Endothelial cell (in vitro differentiated cells): ENCODE results near the gene POU2F2. TPM values are rescaled to one million over a fixed set of nuclear protein-coding genes. Genes with fewer than 3 reads are reported as not detected.
"Not testable (repeated sequence)": the region's sequence is repeated elsewhere in the genome, so short reads cannot be mapped to it uniquely, and the experiment has no call there.

Experiments used
- DNase-seq: peaks from one replicate; pipeline ENCODE4 v3.0.0; 2021; ENCODE audit warnings: low spot score
- H3K27ac Mint-ChIP-seq: one replicate; pipeline ENCODE4 v1.8.0; 2021; ENCODE audit warnings: mixed read lengths, inconsistent platforms; ENCODE audit not compliant: unreplicated experiment
- H3K27me3 Mint-ChIP-seq: one replicate; pipeline ENCODE4 v1.8.0; 2021; ENCODE audit warnings: mild to moderate bottlenecking, moderate library complexity, mixed read lengths, inconsistent platforms; ENCODE audit not compliant: unreplicated experiment
- H3K36me3 Mint-ChIP-seq: one replicate; pipeline ENCODE4 v1.8.0; 2021; ENCODE audit warnings: mild to moderate bottlenecking, low read depth, mixed read lengths, inconsistent platforms; ENCODE audit not compliant: unreplicated experiment
- H3K4me1 Mint-ChIP-seq: one replicate; pipeline ENCODE4 v1.8.0; 2021; ENCODE audit warnings: mild to moderate bottlenecking, mixed read lengths, inconsistent platforms; ENCODE audit not compliant: unreplicated experiment
- H3K4me3 Mint-ChIP-seq: one replicate; pipeline ENCODE4 v1.8.0; 2021; ENCODE audit warnings: mild to moderate bottlenecking, mixed read lengths, inconsistent platforms; ENCODE audit not compliant: unreplicated experiment
- H3K9me3 Mint-ChIP-seq: one replicate; pipeline ENCODE4 v1.8.0; 2021; ENCODE audit warnings: mixed read lengths, inconsistent platforms; ENCODE audit not compliant: unreplicated experiment
- total RNA-seq: library from RNA; stranded (reverse); fragmentation: NEBNext Ultra II Directional; extraction: Animal tissue kit (Norgen Biotek cat#: 25700); gene quantifications from one replicate; pipeline ENCODE4 v1.2.1, GENCODE V29; 2021; ENCODE audit not compliant: unreplicated experiment
- TF ChIP-seq, protein P1 (sequence below): fragments of 200-600 bp; sonication (generic); IDR thresholded peaks from one replicate; pipeline ENCODE4 v1.5.0; 2021; ENCODE audit warnings: antibody characterized with exemption; ENCODE audit not compliant: unreplicated experiment

POU2F2 gene
- total RNA-seq, 1 donor from 2014 or later = 5.7 TPM

DNA sequence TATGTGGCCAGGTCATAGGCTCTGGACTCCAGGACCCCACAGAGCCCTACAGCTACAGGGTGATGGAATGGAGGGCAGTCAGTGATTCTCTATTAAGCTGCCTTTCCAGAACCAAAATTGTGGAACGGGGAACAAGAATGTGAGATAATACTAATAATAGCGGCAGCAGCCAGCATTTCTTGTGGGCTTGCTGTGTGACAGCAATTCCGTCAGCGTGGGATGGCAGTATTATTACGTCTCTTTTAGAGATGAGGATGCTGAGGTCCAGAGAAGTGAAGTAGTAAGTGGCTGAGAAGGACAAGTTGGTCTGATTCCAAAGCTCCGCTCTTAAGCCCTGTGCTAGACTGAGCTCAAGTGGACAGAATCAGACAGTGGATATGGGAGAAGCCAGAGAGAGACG is 86.7 kb downstream of the POU2F2 start:
- no peak overlapping the region for H3K27ac Mint-ChIP-seq
- no peaks in the 10 kb centered on the region for H3K9me3 Mint-ChIP-seq
- H3K27me3 Mint-ChIP-seq = peaks cover 5% of the 10 kb centered on the region
- H3K36me3 Mint-ChIP-seq = no peaks in the 10 kb centered on the region
- TF ChIP-seq, protein P1, sequence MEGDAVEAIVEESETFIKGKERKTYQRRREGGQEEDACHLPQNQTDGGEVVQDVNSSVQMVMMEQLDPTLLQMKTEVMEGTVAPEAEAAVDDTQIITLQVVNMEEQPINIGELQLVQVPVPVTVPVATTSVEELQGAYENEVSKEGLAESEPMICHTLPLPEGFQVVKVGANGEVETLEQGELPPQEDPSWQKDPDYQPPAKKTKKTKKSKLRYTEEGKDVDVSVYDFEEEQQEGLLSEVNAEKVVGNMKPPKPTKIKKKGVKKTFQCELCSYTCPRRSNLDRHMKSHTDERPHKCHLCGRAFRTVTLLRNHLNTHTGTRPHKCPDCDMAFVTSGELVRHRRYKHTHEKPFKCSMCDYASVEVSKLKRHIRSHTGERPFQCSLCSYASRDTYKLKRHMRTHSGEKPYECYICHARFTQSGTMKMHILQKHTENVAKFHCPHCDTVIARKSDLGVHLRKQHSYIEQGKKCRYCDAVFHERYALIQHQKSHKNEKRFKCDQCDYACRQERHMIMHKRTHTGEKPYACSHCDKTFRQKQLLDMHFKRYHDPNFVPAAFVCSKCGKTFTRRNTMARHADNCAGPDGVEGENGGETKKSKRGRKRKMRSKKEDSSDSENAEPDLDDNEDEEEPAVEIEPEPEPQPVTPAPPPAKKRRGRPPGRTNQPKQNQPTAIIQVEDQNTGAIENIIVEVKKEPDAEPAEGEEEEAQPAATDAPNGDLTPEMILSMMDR = no peak
- H3K4me1 Mint-ChIP-seq = no peaks in the 10 kb centered on the region
- no peak for DNase-seq
- no peak overlapping the region for H3K4me3 Mint-ChIP-seq

DNA sequence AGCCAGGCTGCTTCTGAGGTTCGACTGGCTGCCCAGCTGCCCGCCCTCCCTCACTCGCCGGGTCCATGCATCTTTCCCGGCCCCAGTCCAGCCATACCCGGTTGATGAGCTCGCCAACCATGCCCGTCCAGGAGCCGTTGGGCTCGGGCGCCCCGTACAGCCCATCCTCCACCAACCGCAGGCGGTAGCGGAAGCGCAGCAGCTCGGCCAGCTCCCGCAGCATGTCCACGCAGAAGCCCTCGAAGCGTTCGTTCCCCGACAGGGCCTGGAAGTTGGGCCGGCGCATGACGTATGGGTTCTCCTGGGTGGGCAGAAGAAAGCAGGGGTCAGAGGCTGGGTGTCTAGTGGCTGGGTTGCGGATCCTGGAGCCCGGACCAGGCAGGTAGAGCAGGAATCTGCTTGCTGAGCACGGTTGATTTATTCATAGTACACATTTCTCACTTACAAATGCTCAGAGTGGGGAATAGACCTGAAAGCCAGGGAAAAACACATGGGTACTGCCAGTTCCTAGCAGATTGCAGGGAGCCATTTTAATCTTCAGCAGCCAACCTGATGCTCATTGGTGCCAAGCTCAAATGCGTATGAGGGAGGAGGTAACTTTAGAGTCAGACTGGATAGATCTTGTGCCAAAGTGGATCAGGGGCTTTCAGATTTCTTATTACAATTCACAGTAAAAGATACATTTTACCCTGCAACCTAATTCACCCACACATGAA is 89.6 kb downstream of the POU2F2 start:
- TF ChIP-seq, protein P1 = no peak
- no peak for DNase-seq
- H3K4me1 Mint-ChIP-seq = no peaks in the 10 kb centered on the region

DNA sequence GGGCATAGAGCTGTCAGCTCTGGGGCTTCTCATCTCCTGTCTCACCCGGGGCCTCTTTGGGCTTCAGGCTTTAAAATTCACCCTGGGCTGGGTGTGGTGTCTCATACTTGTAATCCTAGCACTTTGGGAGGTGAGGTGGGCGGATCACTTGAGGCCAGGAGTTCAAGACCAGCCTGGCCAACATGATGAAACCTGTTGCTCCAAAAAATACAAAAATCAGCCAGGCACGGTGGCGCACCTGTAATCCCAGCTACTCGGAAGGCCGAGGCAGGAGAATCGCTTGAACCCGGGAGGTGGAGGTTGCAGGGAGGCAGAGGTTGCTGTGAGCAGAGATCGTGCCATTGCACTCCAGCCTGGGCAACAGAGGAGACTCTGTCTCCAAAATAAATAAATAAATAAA is 91.8 kb downstream of the POU2F2 start:
- not testable (repeated sequence) for H3K4me1 Mint-ChIP-seq

More for the DNA sequence above, 89.6 kb downstream of the POU2F2 start:
- no peak overlapping the region for H3K4me3 Mint-ChIP-seq
- peaks cover 5% of the 10 kb centered on the region for H3K27me3 Mint-ChIP-seq
- peaks cover 5% of the 10 kb centered on the region for H3K36me3 Mint-ChIP-seq
- H3K9me3 Mint-ChIP-seq = no peaks in the 10 kb centered on the region
- H3K27ac Mint-ChIP-seq = peak overlapping the region; percentile 36

DNA sequence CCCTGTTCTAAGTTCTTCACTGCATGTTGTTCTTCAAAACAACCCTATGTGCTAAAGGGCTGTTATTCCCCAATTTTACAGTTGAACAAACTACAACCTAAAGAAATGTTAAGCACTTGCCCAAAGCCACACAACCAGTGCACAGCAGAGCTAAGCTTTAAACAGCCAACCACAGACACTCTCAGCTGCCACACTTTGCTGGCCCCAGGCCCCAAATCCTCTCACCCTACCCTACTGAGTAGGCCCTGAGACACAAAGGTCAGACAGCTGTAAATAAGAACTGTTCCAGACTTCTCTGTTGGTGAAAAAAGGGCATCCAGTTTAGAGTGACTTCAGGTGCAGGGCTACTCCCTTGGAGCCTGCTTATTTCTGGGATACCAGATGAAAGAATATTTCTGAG is 92.2 kb downstream of the POU2F2 start:
- H3K4me1 Mint-ChIP-seq = no peaks in the 10 kb centered on the region
- H3K36me3 Mint-ChIP-seq = peaks cover 5% of the 10 kb centered on the region
- TF ChIP-seq, protein P1 = no peak

More for the DNA sequence above, 91.8 kb downstream of the POU2F2 start:
- not testable (repeated sequence) for DNase-seq, H3K9me3 Mint-ChIP-seq, H3K27ac Mint-ChIP-seq, H3K36me3 Mint-ChIP-seq, H3K27me3 Mint-ChIP-seq, H3K4me3 Mint-ChIP-seq

DNA sequence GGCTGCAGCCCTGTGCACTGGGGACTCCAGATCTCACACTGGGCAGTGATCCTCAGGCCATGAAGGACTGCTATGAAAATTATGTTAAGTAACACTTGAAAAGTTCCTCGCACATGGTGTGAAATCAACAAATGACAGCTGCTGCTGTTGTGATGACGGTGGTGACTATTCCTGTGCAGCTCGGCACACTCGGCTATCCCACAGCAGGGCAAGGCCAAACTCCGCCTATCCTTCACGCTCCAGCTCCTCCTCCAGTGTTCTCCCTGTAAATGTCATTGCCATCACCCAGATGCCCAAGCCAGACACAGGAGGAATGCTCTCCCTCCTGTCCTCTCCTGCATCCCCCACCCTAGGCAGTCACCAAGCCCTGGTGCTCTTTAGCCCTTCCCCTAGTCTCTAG is 93.6 kb downstream of the POU2F2 start:
- no peak for DNase-seq
- H3K4me3 Mint-ChIP-seq = peak overlapping the region; percentile 21
- TF ChIP-seq, protein P1 = no peak
- no peaks in the 10 kb centered on the region for H3K4me1 Mint-ChIP-seq
- no peaks in the 10 kb centered on the region for H3K9me3 Mint-ChIP-seq
- peaks cover 5% of the 10 kb centered on the region for H3K36me3 Mint-ChIP-seq
- H3K27ac Mint-ChIP-seq = no peak overlapping the region
- H3K27me3 Mint-ChIP-seq = peaks cover 5% of the 10 kb centered on the region

More for the DNA sequence above, 92.2 kb downstream of the POU2F2 start:
- no peak for DNase-seq
- H3K9me3 Mint-ChIP-seq = no peaks in the 10 kb centered on the region
- H3K4me3 Mint-ChIP-seq = no peak overlapping the region
- no peak overlapping the region for H3K27ac Mint-ChIP-seq
- H3K27me3 Mint-ChIP-seq = peaks cover 5% of the 10 kb centered on the region
